ENCODE results near the gene CTSD. TPM values are rescaled to one million over a fixed set of nuclear protein-coding genes. Genes with fewer than 3 reads are reported as not detected.

CTSD gene
- polyA plus RNA-seq, 1 of the 3 experiments (the other 2 are of a cell fraction) = 187 TPM

DNA sequence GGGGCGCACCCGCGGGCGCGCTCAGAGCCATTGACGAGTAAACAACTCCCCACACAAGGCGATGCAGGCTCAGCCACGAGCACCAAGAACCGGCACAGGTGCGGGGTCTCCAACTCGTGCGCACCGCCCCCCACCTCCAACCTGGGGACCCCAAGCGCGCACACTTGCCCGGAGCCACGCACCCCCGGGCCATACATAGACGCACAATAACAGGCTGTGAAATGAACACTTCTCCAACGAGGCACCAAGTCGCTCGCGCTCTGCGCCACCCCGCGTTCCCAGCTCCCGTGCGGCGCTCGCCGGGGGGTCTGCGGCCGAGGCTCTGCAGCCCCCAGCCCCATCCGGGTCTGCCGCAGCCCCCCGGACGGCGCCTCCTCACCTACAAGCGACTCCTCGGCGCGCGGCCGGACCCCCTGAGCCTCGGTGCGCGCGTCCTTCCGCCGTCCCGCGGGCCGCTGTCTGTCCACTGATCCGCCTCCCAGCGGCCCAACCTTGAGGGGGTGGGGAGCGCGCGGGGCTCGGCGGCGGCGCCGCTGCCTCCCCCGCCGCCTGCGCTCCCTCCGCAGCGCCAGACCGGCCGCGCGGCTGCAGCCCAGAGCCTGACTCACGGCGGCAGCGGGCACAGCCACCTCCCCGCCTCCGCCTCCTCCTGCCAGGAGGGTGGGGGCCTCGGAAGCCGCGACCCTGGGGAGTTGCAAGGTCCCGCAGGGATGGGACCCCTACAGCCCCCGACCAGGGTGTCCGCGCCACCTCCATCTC is 14.9 kb downstream of the CTSD start (continued):
- no peak for TF ChIP-seq NRF1 (IDR thresholded peaks at IDR 0.05; ENCODE audit: low read depth, low read length)

DNA sequence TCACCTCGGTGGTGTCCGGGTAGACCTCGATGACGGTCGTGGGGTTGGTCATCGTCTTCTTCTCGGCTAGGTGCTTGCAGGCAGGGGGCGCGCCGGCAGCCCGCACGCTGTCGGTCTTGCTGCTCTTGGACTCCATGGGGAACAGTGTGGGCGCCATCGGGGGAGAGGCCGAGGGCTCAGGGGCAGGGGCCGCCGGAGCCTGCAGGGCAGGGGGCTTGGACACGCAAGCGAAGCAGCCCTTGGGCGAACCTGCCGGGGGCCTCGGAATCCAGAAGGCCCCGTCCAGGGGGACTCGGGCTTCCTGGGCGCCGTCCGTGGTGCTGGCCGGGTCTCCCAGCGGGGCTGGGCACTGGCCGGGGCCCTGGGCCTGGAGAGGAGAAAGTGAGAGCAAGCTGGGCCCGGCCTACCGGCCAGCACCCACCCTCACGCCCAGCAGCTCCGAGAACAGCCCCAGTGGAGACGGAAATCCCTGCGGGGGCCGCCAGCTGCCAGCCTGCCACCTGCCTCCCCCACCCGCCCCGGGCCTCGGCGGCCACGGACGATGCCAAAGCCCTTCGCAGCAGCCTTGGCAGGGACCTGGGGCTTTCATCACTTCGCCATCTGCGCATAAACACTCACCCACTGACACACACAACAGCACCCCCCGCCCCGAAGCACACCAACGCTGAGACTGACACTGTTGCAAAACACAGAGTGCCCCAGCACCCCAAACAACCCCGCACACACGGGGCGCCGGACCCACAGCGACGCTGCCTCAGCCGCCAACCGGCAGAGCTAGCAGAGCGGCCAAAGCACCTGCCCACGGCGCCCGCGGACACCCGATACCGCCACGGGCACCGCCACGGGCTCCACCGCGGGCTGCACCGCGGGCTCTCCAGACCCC is 15.7 kb downstream of the CTSD start:
- DNase-seq = peak; percentile 59
- Histone ChIP-seq H2AFZ (ENCODE audit: low read depth) (no peak overlapping the region), H3K27ac (ENCODE audit: low read depth in 2 of 2, low read length in 1 of 2) (peak overlapping the region in 1 of 2 experiments; percentile 92; a peak in 2 of 4 replicates), H3K4me1 (ENCODE audit: control insufficient read depth in 1 of 2, insufficient read depth in 2 of 2, low read depth in 1 of 2, low read length in 1 of 2) (peaks cover 0 to 89% of the 10 kb centered on the region in 2 experiments; a peak in 1 of 4 replicates), H3K9me2 (no peaks in the 10 kb centered on the region), H3K4me3 (ENCODE audit: low read depth in 2 of 2, low read length in 1 of 2) (peak overlapping the region in 1 of 2 experiments; percentile 50; a peak in 2 of 4 replicates), H3K4me2 (peak overlapping the region; percentile 71; the same call in 1 of the 2 replicates), H3K79me2 (ENCODE audit: insufficient read depth) (no peaks in the 10 kb centered on the region), H3K27me3 (ENCODE audit: insufficient read depth) (no peaks in the 10 kb centered on the region), H3F3A (replicated peaks; ENCODE audit: insufficient read depth) (peaks cover 7% of the 10 kb centered on the region), H4K20me1 (ENCODE audit: insufficient read depth) (no peaks in the 10 kb centered on the region), H3K9me3 (no peaks in the 10 kb centered on the region), H3K9ac (no peak overlapping the region), H3K36me3 (replicated peaks in 1 of 2; ENCODE audit: control insufficient read depth in 1 of 2, insufficient read depth in 2 of 2, low read length in 1 of 2) (peaks cover 0 to 3% of the 10 kb centered on the region in 2 experiments)
- TF ChIP-seq FOSL2 (IDR thresholded peaks at IDR 0.05; ENCODE audit: borderline replicate concordance, low read depth) = no peak
- TF ChIP-seq, protein P1, sequence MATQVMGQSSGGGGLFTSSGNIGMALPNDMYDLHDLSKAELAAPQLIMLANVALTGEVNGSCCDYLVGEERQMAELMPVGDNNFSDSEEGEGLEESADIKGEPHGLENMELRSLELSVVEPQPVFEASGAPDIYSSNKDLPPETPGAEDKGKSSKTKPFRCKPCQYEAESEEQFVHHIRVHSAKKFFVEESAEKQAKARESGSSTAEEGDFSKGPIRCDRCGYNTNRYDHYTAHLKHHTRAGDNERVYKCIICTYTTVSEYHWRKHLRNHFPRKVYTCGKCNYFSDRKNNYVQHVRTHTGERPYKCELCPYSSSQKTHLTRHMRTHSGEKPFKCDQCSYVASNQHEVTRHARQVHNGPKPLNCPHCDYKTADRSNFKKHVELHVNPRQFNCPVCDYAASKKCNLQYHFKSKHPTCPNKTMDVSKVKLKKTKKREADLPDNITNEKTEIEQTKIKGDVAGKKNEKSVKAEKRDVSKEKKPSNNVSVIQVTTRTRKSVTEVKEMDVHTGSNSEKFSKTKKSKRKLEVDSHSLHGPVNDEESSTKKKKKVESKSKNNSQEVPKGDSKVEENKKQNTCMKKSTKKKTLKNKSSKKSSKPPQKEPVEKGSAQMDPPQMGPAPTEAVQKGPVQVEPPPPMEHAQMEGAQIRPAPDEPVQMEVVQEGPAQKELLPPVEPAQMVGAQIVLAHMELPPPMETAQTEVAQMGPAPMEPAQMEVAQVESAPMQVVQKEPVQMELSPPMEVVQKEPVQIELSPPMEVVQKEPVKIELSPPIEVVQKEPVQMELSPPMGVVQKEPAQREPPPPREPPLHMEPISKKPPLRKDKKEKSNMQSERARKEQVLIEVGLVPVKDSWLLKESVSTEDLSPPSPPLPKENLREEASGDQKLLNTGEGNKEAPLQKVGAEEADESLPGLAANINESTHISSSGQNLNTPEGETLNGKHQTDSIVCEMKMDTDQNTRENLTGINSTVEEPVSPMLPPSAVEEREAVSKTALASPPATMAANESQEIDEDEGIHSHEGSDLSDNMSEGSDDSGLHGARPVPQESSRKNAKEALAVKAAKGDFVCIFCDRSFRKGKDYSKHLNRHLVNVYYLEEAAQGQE (IDR thresholded peaks at IDR 0.05; ENCODE audit: low read depth, low read length) = peak; percentile 42; the same call in 1 of the 2 replicates
- POLR2A ChIA-PET = interaction anchor here (0.5 to 1.0 kb wide), 2 partner anchors 14 to 958 kb away, joined by 3 read pairs; partner anchors contain the start of gene CEND1
- WGBS (ENCODE audit: low lambda C conversion rate) = 94% methylated on average over 13 of the region's 72 CpGs
- CTCF ChIA-PET = interaction anchor here (1.2 to 5.4 kb wide), 5 partner anchors 55 to 95 kb away, joined by 4 to 39 read pairs (median 9); no protein-coding TSS in a partner anchor

DNA sequence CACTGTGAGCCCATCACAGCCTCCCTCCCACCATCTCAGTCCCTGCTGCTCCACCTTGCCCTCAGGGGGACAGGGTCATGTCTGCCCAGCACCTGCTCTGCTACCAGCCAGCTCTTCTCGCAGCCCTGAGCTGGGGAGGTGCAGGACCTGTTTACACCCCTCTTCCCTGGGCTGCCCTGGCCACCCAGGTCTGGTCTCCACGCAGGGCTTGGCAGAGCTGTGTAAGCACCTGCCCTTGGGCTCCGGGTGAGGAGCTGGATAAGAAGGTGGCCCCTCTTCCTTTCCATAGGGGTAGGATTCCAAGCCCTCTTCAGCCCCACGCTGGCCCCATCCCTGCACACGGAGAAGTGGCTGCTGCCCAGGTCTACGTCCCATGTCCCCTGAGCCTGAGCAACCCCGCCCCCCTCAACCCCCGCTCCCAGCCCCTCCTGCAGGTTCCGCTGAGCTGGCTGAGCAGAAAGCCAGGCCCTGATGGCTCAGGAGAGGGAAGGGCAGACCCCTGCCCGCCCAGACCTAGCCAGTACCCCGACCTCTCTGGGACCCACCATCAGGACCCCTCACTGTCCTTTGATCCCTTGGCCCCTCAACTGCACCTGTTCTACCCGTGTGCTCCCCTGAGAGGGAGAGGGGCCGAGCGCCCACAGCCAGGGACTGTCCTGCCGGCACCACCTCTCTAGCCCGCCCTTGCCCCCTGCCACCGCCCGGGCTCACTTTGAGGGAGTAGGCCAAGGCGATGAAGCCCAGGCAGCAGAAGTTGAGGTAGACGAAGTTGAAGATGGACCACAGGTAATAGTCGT is 16.6 kb downstream of the CTSD start:
- H3K79me2 ChIP-seq (ENCODE audit: insufficient read depth) = no peaks in the 10 kb centered on the region
- H3K4me1 ChIP-seq (ENCODE audit: control insufficient read depth in 1 of 2, insufficient read depth in 2 of 2, low read depth in 1 of 2, low read length in 1 of 2) = peaks cover 0 to 81% of the 10 kb centered on the region in 2 experiments; a peak in 1 of 4 replicates
- 89% methylated on average over 10 of the region's 21 CpGs for WGBS (ENCODE audit: low lambda C conversion rate)
- H3K27ac ChIP-seq (ENCODE audit: low read depth in 2 of 2, low read length in 1 of 2) = peak overlapping the region in 1 of 2 experiments; percentile 92; a peak in 2 of 4 replicates
- H3K4me2 ChIP-seq = no peak overlapping the region
- ChIA-PET POLR2A (interaction anchor here (0.5 to 1.1 kb wide), 2 partner anchors 53 to 957 kb away, joined by 3 read pairs; partner anchors contain the start of gene CEND1), CTCF (interaction anchor here (1.0 to 2.5 kb wide), 5 partner anchors 17 to 95 kb away, joined by 3 to 9 read pairs (median 4); partner anchors contain the start of gene CTSD)
- H3K9ac ChIP-seq = no peak overlapping the region
- no peaks in the 10 kb centered on the region for H3K36me3 ChIP-seq (replicated peaks in 1 of 2; ENCODE audit: control insufficient read depth in 1 of 2, insufficient read depth in 2 of 2, low read length in 1 of 2)
- no peaks in the 10 kb centered on the region for H3K9me3 ChIP-seq
- peak; percentile 36 for DNase-seq
- no peaks in the 10 kb centered on the region for H3K9me2 ChIP-seq
- no peaks in the 10 kb centered on the region for H4K20me1 ChIP-seq (ENCODE audit: insufficient read depth)
- no peaks in the 10 kb centered on the region for H3K27me3 ChIP-seq (ENCODE audit: insufficient read depth)
- H3K4me3 ChIP-seq (ENCODE audit: low read depth in 2 of 2, low read length in 1 of 2) = no peak overlapping the region; a peak in 1 of 4 replicates
- H3F3A ChIP-seq (replicated peaks; ENCODE audit: insufficient read depth) = peaks cover 7% of the 10 kb centered on the region
- H2AFZ ChIP-seq (ENCODE audit: low read depth) = no peak overlapping the region
- TF ChIP-seq POLR2AphosphoS5 (IDR thresholded peaks at IDR 0.05; ENCODE audit: low read depth, low read length) = no peak
- no peak for TF ChIP-seq RXRA (IDR thresholded peaks at IDR 0.05; ENCODE audit: borderline replicate concordance, low read depth)
- no peak for TF ChIP-seq MXI1 (IDR thresholded peaks at IDR 0.05; ENCODE audit: low read depth, low read length)
- no peak for TF ChIP-seq TCF12 (IDR thresholded peaks at IDR 0.05)
- no peak for TF ChIP-seq JUND (IDR thresholded peaks at IDR 0.05)
- TF ChIP-seq SIN3A (IDR thresholded peaks at IDR 0.05; ENCODE audit: borderline replicate concordance, low read depth, low read length) = no peak
- TF ChIP-seq, protein P2, sequence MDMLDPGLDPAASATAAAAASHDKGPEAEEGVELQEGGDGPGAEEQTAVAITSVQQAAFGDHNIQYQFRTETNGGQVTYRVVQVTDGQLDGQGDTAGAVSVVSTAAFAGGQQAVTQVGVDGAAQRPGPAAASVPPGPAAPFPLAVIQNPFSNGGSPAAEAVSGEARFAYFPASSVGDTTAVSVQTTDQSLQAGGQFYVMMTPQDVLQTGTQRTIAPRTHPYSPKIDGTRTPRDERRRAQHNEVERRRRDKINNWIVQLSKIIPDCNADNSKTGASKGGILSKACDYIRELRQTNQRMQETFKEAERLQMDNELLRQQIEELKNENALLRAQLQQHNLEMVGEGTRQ (IDR thresholded peaks at IDR 0.05; ENCODE audit: borderline replicate concordance, low read depth, low read length) = no peak
- TF ChIP-seq, protein P3, sequence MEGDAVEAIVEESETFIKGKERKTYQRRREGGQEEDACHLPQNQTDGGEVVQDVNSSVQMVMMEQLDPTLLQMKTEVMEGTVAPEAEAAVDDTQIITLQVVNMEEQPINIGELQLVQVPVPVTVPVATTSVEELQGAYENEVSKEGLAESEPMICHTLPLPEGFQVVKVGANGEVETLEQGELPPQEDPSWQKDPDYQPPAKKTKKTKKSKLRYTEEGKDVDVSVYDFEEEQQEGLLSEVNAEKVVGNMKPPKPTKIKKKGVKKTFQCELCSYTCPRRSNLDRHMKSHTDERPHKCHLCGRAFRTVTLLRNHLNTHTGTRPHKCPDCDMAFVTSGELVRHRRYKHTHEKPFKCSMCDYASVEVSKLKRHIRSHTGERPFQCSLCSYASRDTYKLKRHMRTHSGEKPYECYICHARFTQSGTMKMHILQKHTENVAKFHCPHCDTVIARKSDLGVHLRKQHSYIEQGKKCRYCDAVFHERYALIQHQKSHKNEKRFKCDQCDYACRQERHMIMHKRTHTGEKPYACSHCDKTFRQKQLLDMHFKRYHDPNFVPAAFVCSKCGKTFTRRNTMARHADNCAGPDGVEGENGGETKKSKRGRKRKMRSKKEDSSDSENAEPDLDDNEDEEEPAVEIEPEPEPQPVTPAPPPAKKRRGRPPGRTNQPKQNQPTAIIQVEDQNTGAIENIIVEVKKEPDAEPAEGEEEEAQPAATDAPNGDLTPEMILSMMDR (IDR thresholded peaks at IDR 0.05) = no peak
- TF ChIP-seq EP300 (IDR thresholded peaks at IDR 0.05; ENCODE audit: borderline replicate concordance in 1 of 2, low read depth in 1 of 2, low read length in 1 of 2) = no peak
- no peak for TF ChIP-seq NFIC (IDR thresholded peaks at IDR 0.05; ENCODE audit: borderline replicate concordance)
- no peak for TF ChIP-seq ELF1 (IDR thresholded peaks at IDR 0.05)
